ENCODE data around the gene ESM1.

GRCh38 chr5:54981928-54982327, 3.5 kb downstream of the ESM1 start:
- TF ChIP-seq CTCF (conservative IDR thresholded peaks at IDR 0.05) (no peak), ZFX (IDR thresholded peaks at IDR 0.05) (no peak)

Data from C4-2B (cell line).